K562 (cell line): ENCODE measurements around the gene B3GALNT2.

Experiments used
- BRF1 ChIP-seq: IDR thresholded peaks from 3 replicates; pipeline ENCODE4 v1.6.1; 2011; ENCODE audit warnings: borderline replicate concordance, mild to moderate bottlenecking; ENCODE audit not compliant: insufficient read length; ENCODE audit errors: extremely low read depth
- ESRRA ChIP-seq: fragments of 450-650 bp; IDR thresholded peaks from 2 replicates; pipeline ENCODE4 v1.6.1; 2014; ENCODE audit warnings: low read depth, mild to moderate bottlenecking, moderate library complexity, borderline replicate concordance
- ETV6 ChIP-seq, 3 experiments: fragments of 150-350 bp in 1 of 3; sonication (generic) in 1 of 3; formaldehyde crosslinking in 1 of 3; IDR thresholded peaks; 2 replicates each; pipeline versions ENCODE4 v1.6.1 to v1.8.0; 2014 to 2022; ENCODE audit warnings: borderline replicate concordance in 2 of 3, low read depth in 2 of 3, antibody characterized with exemption in 1 of 3, low read length in 1 of 3, mild to moderate bottlenecking in 1 of 3, missing genetic modification reagents in 1 of 3
- MAFF ChIP-seq: IDR thresholded peaks from 2 replicates; pipeline ENCODE4 v1.6.1; 2012; ENCODE audit warnings: low read length, improper control_type of control experiment
- NCOA1 ChIP-seq: fragments of 450-650 bp; IDR thresholded peaks from 2 replicates; pipeline ENCODE4 v1.6.1; 2016; ENCODE audit warnings: low read depth
- NRF1 ChIP-seq, 2 experiments: fragments of 450-650 bp; IDR thresholded peaks in 1 of 2; conservative IDR thresholded peaks in 1 of 2; 2 replicates each; pipeline ENCODE4 v1.6.1; 2014; ENCODE audit warnings: mild to moderate bottlenecking in 2 of 2
- POLR2A ChIP-seq: fragments of 450-650 bp; conservative IDR thresholded peaks from 2 replicates; pipeline ENCODE4 v1.6.1; 2016
- ZNF785 ChIP-seq: fragments of 250-450 bp; sonication (Bioruptor Pico); IDR thresholded peaks from 2 replicates; pipeline ENCODE4 v1.4.0; 2020; ENCODE audit warnings: mild to moderate bottlenecking

- no peak for TF ChIP-seq ZNF785 (CRISPR knock-in tag)
- TF ChIP-seq BRF1 = no peak
- TF ChIP-seq POLR2A = no peak
- no peak for TF ChIP-seq MAFF
- TF ChIP-seq ESRRA = no peak
- no peak for TF ChIP-seq NCOA1
- TF ChIP-seq NRF1 (conservative IDR thresholded peaks at IDR 0.05 in 1 of 2, IDR thresholded peaks at IDR 0.05 in 1 of 2) = no peak
- no peak for TF ChIP-seq ETV6 (IDR thresholded peaks at IDR 0.05; ENCODE audit: borderline replicate concordance in 1 of 2, low read depth in 2 of 2, low read length in 1 of 2)
- no peak for TF ChIP-seq ETV6 (CRISPR knock-in tag; IDR thresholded peaks at IDR 0.05; ENCODE audit: borderline replicate concordance)
Observed at GRCh38 chr1:235424092-235424491, 80.2 kb downstream of the B3GALNT2 start.
